ENCODE measurements around the gene PA2G4. TPM values are rescaled to one million over a fixed set of nuclear protein-coding genes. Genes with fewer than 3 reads are reported as not detected.

The PA2G4 gene
- total and polyA plus RNA-seq, 10 of the 15 experiments (the other 5 are each of a cell fraction or from before 2014, with no cell fraction given): 148 to 514 (median 406) TPM

- peak; percentile 81 for TF ChIP-seq ELK1 (IDR thresholded peaks at IDR 0.05; ENCODE audit: low read depth, low read length)
- peak; percentile 91 for TF ChIP-seq HCFC1 (IDR thresholded peaks at IDR 0.05; ENCODE audit: low read length)
- 0 out of 2 replicates have a peak, but pooled peaks have one; percentile 75 for TF ChIP-seq NBN (IDR thresholded peaks at IDR 0.05)
- TF ChIP-seq CHD1 (IDR thresholded peaks at IDR 0.05; ENCODE audit: low read depth, low read length): no peak
Observed at GRCh38 chr12:56152132-56152755, 47.9 kb downstream of the PA2G4 start, which contains the start of gene MYL6B (continued).

- WGBS (ENCODE audit: insufficient coverage, insufficient replicate concordance, low lambda C conversion rate, missing lambda C conversion rate): under 1% methylated on average over 8 of the region's 8 CpGs
- ATAC-seq: no peak
- ChIA-PET POLR2A (interaction anchor here (1.7 kb wide), 1 partner anchor 25 kb away, joined by 5 read pairs; the partner anchor contains the start of gene ESYT1), RAD21 (ENCODE audit: unreplicated experiment) (no interaction called here), CTCF (interaction anchor here (1.2 kb wide), 1 partner anchor 10 kb away, joined by 3 read pairs; no protein-coding TSS in a partner anchor), SMC1A (ENCODE audit: uncharacterized antibody, unreplicated experiment) (no interaction called here)
- no peak for DNase-seq (ENCODE audit: low read depth, low spot score)
- peaks cover 0 to 4% of the 10 kb centered on the region in 2 experiments; a peak in 1 of 4 replicates for H3K36me3 ChIP-seq (ENCODE audit: control insufficient read depth in 2 of 2, insufficient read depth in 2 of 2, low read length in 1 of 2)
- no peaks in the 10 kb centered on the region for H3K9me3 ChIP-seq (replicated peaks; ENCODE audit: control insufficient read depth, insufficient read depth, low read length)
- in situ Hi-C loops (cut with MboI): no loop called here
- intact Hi-C loops (cut with micrococcal nuclease; ENCODE audit: unreplicated experiment): loop anchor here (1.0 to 5.0 kb wide), 2 partner anchors 27 to 36 kb away; partner anchors contain the start of genes RPL41 and ZC3H10
- peak overlapping the region; percentile 88 for H2AFZ ChIP-seq (ENCODE audit: control insufficient read depth, low read depth, low read length)
- H3K79me2 ChIP-seq (ENCODE audit: control insufficient read depth, insufficient read depth, low read length): peaks cover 24% of the 10 kb centered on the region
- peak overlapping the region; percentile 61 for H3K27ac ChIP-seq (ENCODE audit: control insufficient read depth, insufficient read depth)
- FAIRE-seq: no peak
- H3K4me2 ChIP-seq (ENCODE audit: control insufficient read depth, insufficient read depth): peak overlapping the region; percentile 96
- peaks cover 17% of the 10 kb centered on the region for H3K4me1 ChIP-seq (ENCODE audit: control insufficient read depth, insufficient read depth, low read length)
- H4K20me1 ChIP-seq (ENCODE audit: control insufficient read depth, insufficient read depth): no peaks in the 10 kb centered on the region
- no peaks in the 10 kb centered on the region for H3K27me3 ChIP-seq (replicated peaks in 1 of 2; ENCODE audit: control insufficient read depth in 2 of 2, insufficient read depth in 2 of 2, low read length in 1 of 2)
- peak overlapping the region; percentile 84 for H3K4me3 ChIP-seq
- TF ChIP-seq ZBED1 (IDR thresholded peaks at IDR 0.05; ENCODE audit: borderline replicate concordance): no peak
- no peak for TF ChIP-seq JUND (IDR thresholded peaks at IDR 0.05; ENCODE audit: low read depth, low read length)
- no peak for TF ChIP-seq GATAD2B (conservative IDR thresholded peaks at IDR 0.05; ENCODE audit: low read depth)
- no peak for TF ChIP-seq CREB1 (IDR thresholded peaks at IDR 0.05; ENCODE audit: low read depth)
- no peak for TF ChIP-seq REST (IDR thresholded peaks at IDR 0.05; ENCODE audit: low read depth, low read length)
- TF ChIP-seq RFX5 (IDR thresholded peaks at IDR 0.05; ENCODE audit: low read depth, low read length): 0 out of 2 replicates have a peak, but pooled peaks have one; percentile 8
- BruUV-seq (replicated peaks): TSS peak; percentile 87
- peak overlapping the region; percentile 95 for H3K9ac ChIP-seq (ENCODE audit: control insufficient read depth, insufficient read depth, low read length)
Observed at GRCh38 chr12:56152756-56153677, 48.7 kb downstream of the PA2G4 start.
